ENCODE data around the gene ACAP3.

The ACAP3 gene

DNA sequence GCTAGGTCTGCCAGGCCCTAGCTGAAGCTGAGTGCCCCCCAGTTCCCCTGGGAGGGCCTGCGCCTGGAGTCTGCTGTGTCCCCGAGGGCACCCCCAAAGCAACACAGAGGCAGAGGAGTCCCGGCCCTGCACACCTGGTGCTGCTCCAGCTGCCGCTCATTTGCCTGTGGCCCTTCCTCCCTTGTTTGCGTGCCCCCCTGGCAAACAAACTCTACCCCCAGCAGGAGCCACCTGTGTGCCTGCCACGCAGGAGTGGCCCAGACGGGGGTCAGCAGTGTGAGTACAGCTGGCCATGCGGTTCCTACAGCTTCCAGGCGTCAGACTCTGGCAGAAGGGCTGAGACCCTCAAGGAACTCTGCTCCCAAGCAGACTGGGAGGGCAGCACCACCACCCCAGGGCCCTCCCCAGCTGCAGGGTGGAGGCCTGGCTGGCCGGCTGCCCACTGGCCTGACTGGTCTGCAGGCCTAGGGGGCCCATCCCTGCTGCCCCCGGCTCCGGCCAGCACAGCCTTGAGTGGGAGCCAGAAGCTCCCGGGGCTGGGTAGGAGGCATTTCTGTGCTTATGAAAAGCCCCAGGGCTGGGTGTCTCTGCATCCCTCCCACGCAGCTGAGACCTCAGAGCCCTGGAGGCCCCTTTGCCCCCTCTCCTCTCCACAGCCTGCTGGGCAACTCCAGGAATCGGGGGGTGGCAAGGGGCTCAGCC is 22.8 kb upstream of the ACAP3 start:
- no peak for TF ChIP-seq EZH2phosphoT487 (IDR thresholded peaks at IDR 0.05; ENCODE audit: low read length)
- no peaks in the 10 kb centered on the region; the same call in 1 of the 2 replicates for H3K4me1 ChIP-seq (ENCODE audit: low read length)
- H3K9me2 ChIP-seq (replicated peaks; ENCODE audit: insufficient read depth, low read length) = no peaks in the 10 kb centered on the region
- H3K4me3 ChIP-seq (ENCODE audit: low read length) = no peak overlapping the region
- H3K9me3 ChIP-seq (replicated peaks; ENCODE audit: insufficient read depth, low read length) = no peaks in the 10 kb centered on the region
- no peak overlapping the region for H2AFZ ChIP-seq (ENCODE audit: low read length)
- no peaks in the 10 kb centered on the region for H4K20me1 ChIP-seq (ENCODE audit: insufficient read depth, low read length)
- H3K79me2 ChIP-seq (ENCODE audit: low read length) = peaks cover 18% of the 10 kb centered on the region
- H3F3A ChIP-seq (ENCODE audit: insufficient read depth, low read length) = no peaks in the 10 kb centered on the region
- no peak for DNase-seq
- H3K4me2 ChIP-seq (ENCODE audit: low read depth, low read length) = no peak overlapping the region
- H3K27ac ChIP-seq (ENCODE audit: low read length) = no peak overlapping the region
- H3K27me3 ChIP-seq (replicated peaks; ENCODE audit: insufficient read depth, low read length) = no peaks in the 10 kb centered on the region
- no peak overlapping the region for H3K9ac ChIP-seq (ENCODE audit: low read length)
- H3K36me3 ChIP-seq (replicated peaks; ENCODE audit: insufficient read depth, low read length) = no peaks in the 10 kb centered on the region

- Histone ChIP-seq H2AFZ (ENCODE audit: low read length) (no peak overlapping the region), H3K4me1 (ENCODE audit: low read length) (no peaks in the 10 kb centered on the region; the same call in 1 of the 2 replicates), H3K36me3 (replicated peaks; ENCODE audit: insufficient read depth, low read length) (no peaks in the 10 kb centered on the region), H3K9ac (ENCODE audit: low read length) (no peak overlapping the region), H3K79me2 (ENCODE audit: low read length) (peaks cover 27% of the 10 kb centered on the region), H3K9me2 (replicated peaks; ENCODE audit: insufficient read depth, low read length) (no peaks in the 10 kb centered on the region), H3K4me2 (ENCODE audit: low read depth, low read length) (no peak overlapping the region), H3K27ac (ENCODE audit: low read length) (no peak overlapping the region), H3F3A (ENCODE audit: insufficient read depth, low read length) (0 out of 2 replicates have a peak, but pooled peaks cover 6% of the 10 kb centered on the region), H3K4me3 (ENCODE audit: low read length) (no peak overlapping the region), H3K9me3 (replicated peaks; ENCODE audit: insufficient read depth, low read length) (no peaks in the 10 kb centered on the region), H4K20me1 (ENCODE audit: insufficient read depth, low read length) (no peaks in the 10 kb centered on the region), H3K27me3 (replicated peaks; ENCODE audit: insufficient read depth, low read length) (no peaks in the 10 kb centered on the region)
- no peak for TF ChIP-seq EZH2phosphoT487 (IDR thresholded peaks at IDR 0.05; ENCODE audit: low read length)
- TF ChIP-seq, protein P1, sequence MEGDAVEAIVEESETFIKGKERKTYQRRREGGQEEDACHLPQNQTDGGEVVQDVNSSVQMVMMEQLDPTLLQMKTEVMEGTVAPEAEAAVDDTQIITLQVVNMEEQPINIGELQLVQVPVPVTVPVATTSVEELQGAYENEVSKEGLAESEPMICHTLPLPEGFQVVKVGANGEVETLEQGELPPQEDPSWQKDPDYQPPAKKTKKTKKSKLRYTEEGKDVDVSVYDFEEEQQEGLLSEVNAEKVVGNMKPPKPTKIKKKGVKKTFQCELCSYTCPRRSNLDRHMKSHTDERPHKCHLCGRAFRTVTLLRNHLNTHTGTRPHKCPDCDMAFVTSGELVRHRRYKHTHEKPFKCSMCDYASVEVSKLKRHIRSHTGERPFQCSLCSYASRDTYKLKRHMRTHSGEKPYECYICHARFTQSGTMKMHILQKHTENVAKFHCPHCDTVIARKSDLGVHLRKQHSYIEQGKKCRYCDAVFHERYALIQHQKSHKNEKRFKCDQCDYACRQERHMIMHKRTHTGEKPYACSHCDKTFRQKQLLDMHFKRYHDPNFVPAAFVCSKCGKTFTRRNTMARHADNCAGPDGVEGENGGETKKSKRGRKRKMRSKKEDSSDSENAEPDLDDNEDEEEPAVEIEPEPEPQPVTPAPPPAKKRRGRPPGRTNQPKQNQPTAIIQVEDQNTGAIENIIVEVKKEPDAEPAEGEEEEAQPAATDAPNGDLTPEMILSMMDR (IDR thresholded peaks at IDR 0.05; ENCODE audit: low read length) = no peak
- TF ChIP-seq EZH2 (optimal IDR thresholded peaks at IDR 0.05; ENCODE audit: low read depth, low read length) = no peak
- DNase-seq = no peak
Measured at GRCh38 chr1:1329304-1330210, 21.8 kb upstream of the ACAP3 start.

- Histone ChIP-seq H3K9ac (ENCODE audit: low read length) (no peak overlapping the region), H3K4me3 (ENCODE audit: low read length) (no peak overlapping the region), H3K9me2 (replicated peaks; ENCODE audit: insufficient read depth, low read length) (no peaks in the 10 kb centered on the region), H3K4me1 (ENCODE audit: low read length) (no peaks in the 10 kb centered on the region; the same call in 1 of the 2 replicates), H3K4me2 (ENCODE audit: low read depth, low read length) (no peak overlapping the region), H4K20me1 (ENCODE audit: insufficient read depth, low read length) (peaks cover under 1% of the 10 kb centered on the region; the same call in 1 of the 2 replicates), H3K27me3 (replicated peaks; ENCODE audit: insufficient read depth, low read length) (no peaks in the 10 kb centered on the region), H3K36me3 (replicated peaks; ENCODE audit: insufficient read depth, low read length) (no peaks in the 10 kb centered on the region), H3F3A (ENCODE audit: insufficient read depth, low read length) (0 out of 2 replicates have a peak, but pooled peaks cover 6% of the 10 kb centered on the region), H3K79me2 (ENCODE audit: low read length) (peaks cover 36% of the 10 kb centered on the region), H3K9me3 (replicated peaks; ENCODE audit: insufficient read depth, low read length) (no peaks in the 10 kb centered on the region), H3K27ac (ENCODE audit: low read length) (no peak overlapping the region), H2AFZ (ENCODE audit: low read length) (no peak overlapping the region)
- DNase-seq = no peak
- TF ChIP-seq, protein P1 (IDR thresholded peaks at IDR 0.05; ENCODE audit: low read length) = no peak
- TF ChIP-seq EZH2 (optimal IDR thresholded peaks at IDR 0.05; ENCODE audit: low read depth, low read length) = no peak
- TF ChIP-seq EZH2phosphoT487 (IDR thresholded peaks at IDR 0.05; ENCODE audit: low read length) = no peak
Measured at GRCh38 chr1:1328254-1328653, 20.5 kb upstream of the ACAP3 start.

All from MM.1S (cell line).